H1 (cell line): ENCODE results near the gene TMEM18. TPM values are rescaled to one million over a fixed set of nuclear protein-coding genes. Genes with fewer than 3 reads are reported as not detected.

ENCODE experiments used
- CTCF ChIA-PET: fragments of 300-600 bp; sonication (Branson Sonifier 250); formaldehyde crosslinking; loops from one replicate; lab custom pipeline; 2021; ENCODE audit not compliant: partially characterized antibody; lab: Charles Lee
- POLR2A ChIA-PET: fragments of 300-600 bp; sonication (Branson Sonifier 250); formaldehyde crosslinking; loops from one replicate; lab custom pipeline; 2021; ENCODE audit warnings: inconsistent platforms; ENCODE audit not compliant: partially characterized antibody; lab: Charles Lee
- DNase-seq, 2 experiments: peaks; one replicate each; pipeline versions ENCODE4 v3.0.0 to v3.0.0-alpha.2; 2010 to 2022; ENCODE audit warnings: low spot score in 2 of 2, low read depth in 1 of 2, mixed read lengths in 1 of 2
- FAIRE-seq: peaks from 2 replicates; lab custom pipeline; 2011; peaks lifted over from hg19 to GRCh38; lab: Jason Lieb, UNC
- H2AFZ ChIP-seq: 2 replicates; pipeline ENCODE4 v1.8.1; 2012; ENCODE audit warnings: low read length, inconsistent platforms
- H2AK5ac ChIP-seq: 2 replicates; pipeline ENCODE4 v1.6.1; 2013; ENCODE audit warnings: low read depth, low read length
- H2BK120ac ChIP-seq: replicated peaks from 2 replicates; pipeline ENCODE3; 2013; ENCODE audit warnings: low read depth, low read length, inconsistent platforms
- H2BK12ac ChIP-seq: 2 replicates; pipeline ENCODE4 v1.6.1; 2013; ENCODE audit warnings: low read depth, low read length
- H2BK15ac ChIP-seq: 2 replicates; pipeline ENCODE4 v1.6.1; 2013; ENCODE audit warnings: low read length
- H2BK20ac ChIP-seq: 2 replicates; pipeline ENCODE4 v1.6.1; 2013; ENCODE audit warnings: low read length
- H2BK5ac ChIP-seq: 2 replicates; pipeline ENCODE4 v1.6.1; 2013; ENCODE audit warnings: low read depth, low read length
- H3K14ac ChIP-seq: 2 replicates; pipeline ENCODE4 v1.6.1; 2013; ENCODE audit warnings: inconsistent platforms; ENCODE audit not compliant: insufficient read length
- H3K18ac ChIP-seq: 2 replicates; pipeline ENCODE4 v1.6.1; 2013; ENCODE audit warnings: low read length; ENCODE audit errors: extremely low read depth
- H3K23ac ChIP-seq: 2 replicates; pipeline ENCODE4 v1.6.1; 2013; ENCODE audit warnings: inconsistent platforms; ENCODE audit not compliant: insufficient read length
- H3K23me2 ChIP-seq: 2 replicates; pipeline ENCODE4 v1.6.1; 2013; ENCODE audit warnings: low read depth, low read length
- H3K27ac ChIP-seq: 2 replicates; pipeline ENCODE4 v1.6.1; 2011; ENCODE audit warnings: low read depth, low read length, inconsistent platforms
- H3K27me3 ChIP-seq, 4 experiments: replicated peaks in 1 of 4; 1 replicate in 1 of 4; 2 replicates in 3 of 4; pipeline versions ENCODE4 v1.6.1 to v1.8.1; 2011 to 2013; ENCODE audit warnings: low read length in 3 of 4, mild to moderate bottlenecking in 3 of 4, inconsistent platforms in 2 of 4, mixed read lengths in 2 of 4, moderate library complexity in 1 of 4; ENCODE audit not compliant: control insufficient read depth in 3 of 4, insufficient read depth in 3 of 4; ENCODE audit errors: extremely low read depth in 1 of 4
- H3K36me3 ChIP-seq, 4 experiments: 2 replicates each; pipeline versions ENCODE4 v1.6.1 to v1.8.1; 2011 to 2013; ENCODE audit warnings: mild to moderate bottlenecking in 4 of 4, low read length in 3 of 4, moderate library complexity in 2 of 4, control low read depth in 1 of 4, inconsistent platforms in 1 of 4; ENCODE audit not compliant: insufficient read depth in 4 of 4, control insufficient read depth in 2 of 4
- H3K4ac ChIP-seq: replicated peaks from 2 replicates; pipeline ENCODE3; 2013; ENCODE audit warnings: low read length, low read depth, mixed read lengths, inconsistent platforms; ENCODE audit not compliant: insufficient read length
- H3K4me1 ChIP-seq, 4 experiments: replicated peaks in 1 of 4; 1 replicate in 1 of 4; 2 replicates in 3 of 4; pipeline versions ENCODE4 v1.6.1 to v1.8.1; 2011 to 2013; ENCODE audit warnings: low read length in 3 of 4, inconsistent platforms in 2 of 4, mixed read lengths in 1 of 4; ENCODE audit not compliant: insufficient read depth in 4 of 4, control insufficient read depth in 3 of 4
- H3K4me2 ChIP-seq, 2 experiments: 2 replicates each; pipeline versions ENCODE4 v1.6.1 to v1.8.1; 2011 to 2013; ENCODE audit warnings: low read depth in 2 of 2, low read length in 2 of 2, control low read depth in 1 of 2, inconsistent platforms in 1 of 2, mild to moderate bottlenecking in 1 of 2; ENCODE audit not compliant: insufficient read depth in 1 of 2
- H3K4me3 ChIP-seq, 4 experiments: fragments of 200-600, 300-600 bp in 1 of 4; sonication (generic), shearing (Covaris generic), sonication (Bioruptor Twin) in 1 of 4; 2 replicates each; pipeline versions ENCODE4 v1.5.1 to v1.8.1; 2011 to 2016; ENCODE audit warnings: low read length in 4 of 4, low read depth in 3 of 4, control low read depth in 2 of 4, inconsistent platforms in 2 of 4, mild to moderate bottlenecking in 2 of 4, mixed read lengths in 1 of 4, moderate library complexity in 1 of 4; ENCODE audit not compliant: insufficient read depth in 2 of 4; ENCODE audit errors: extremely low read depth in 1 of 4
- H3K56ac ChIP-seq: replicated peaks from 2 replicates; pipeline ENCODE3; 2013; ENCODE audit warnings: low read depth, mild to moderate bottlenecking, mixed read lengths, low read length, inconsistent platforms; ENCODE audit not compliant: insufficient read length
- H3K79me1 ChIP-seq: 2 replicates; pipeline ENCODE4 v1.6.1; 2013; ENCODE audit warnings: low read depth, low read length, control low read depth
- H3K79me2 ChIP-seq, 2 experiments: 2 replicates each; pipeline versions ENCODE4 v1.6.1 to v1.8.1; 2012 to 2013; ENCODE audit warnings: low read length in 2 of 2, mild to moderate bottlenecking in 2 of 2, inconsistent platforms in 1 of 2; ENCODE audit not compliant: insufficient read depth in 2 of 2, control insufficient read depth in 1 of 2
- H3K9ac ChIP-seq, 4 experiments: replicated peaks in 1 of 4; 1 replicate in 1 of 4; 2 replicates in 3 of 4; pipeline versions ENCODE4 v1.6.1 to v1.8.1; 2011 to 2013; ENCODE audit warnings: low read depth in 3 of 4, low read length in 3 of 4, control low read depth in 2 of 4, mild to moderate bottlenecking in 2 of 4, moderate library complexity in 2 of 4, inconsistent platforms in 1 of 4; ENCODE audit errors: extremely low read depth in 1 of 4
- H3K9me3 ChIP-seq, 2 experiments: 2 replicates each; pipeline versions ENCODE4 v1.6.1 to v1.8.1; 2012 to 2013; ENCODE audit warnings: mild to moderate bottlenecking in 2 of 2, moderate library complexity in 2 of 2, control low read depth in 1 of 2, inconsistent platforms in 1 of 2, low read depth in 1 of 2, low read length in 1 of 2, mixed read lengths in 1 of 2; ENCODE audit not compliant: insufficient read depth in 2 of 2
- H4K20me1 ChIP-seq, 2 experiments: replicated peaks in 1 of 2; 2 replicates each; pipeline versions ENCODE3 to v1.8.1; 2011 to 2013; ENCODE audit warnings: inconsistent platforms in 2 of 2, low read length in 2 of 2, mild to moderate bottlenecking in 1 of 2; ENCODE audit not compliant: insufficient read depth in 2 of 2, control insufficient read depth in 1 of 2
- H4K5ac ChIP-seq: 2 replicates; pipeline ENCODE4 v1.6.1; 2013; ENCODE audit warnings: low read length, low read depth, mixed read lengths, inconsistent platforms; ENCODE audit not compliant: insufficient read length
- H4K8ac ChIP-seq: 2 replicates; pipeline ENCODE4 v1.8.0; 2013; ENCODE audit warnings: mild to moderate bottlenecking, moderate library complexity, low read length, inconsistent platforms; ENCODE audit not compliant: insufficient read depth; ENCODE audit errors: extremely low read depth
- H4K91ac ChIP-seq: replicated peaks from 2 replicates; pipeline ENCODE3; 2013; ENCODE audit warnings: low read length, mixed read lengths, inconsistent platforms; ENCODE audit not compliant: insufficient read length
- ASH2L ChIP-seq: fragments of 200-600, 300-600 bp; sonication (generic); IDR thresholded peaks from one replicate; pipeline ENCODE4 v1.7.1; 2017; ENCODE audit warnings: low read length
- ATF2 ChIP-seq: IDR thresholded peaks from 2 replicates; pipeline ENCODE4 v1.6.1; 2012; ENCODE audit warnings: low read length, inconsistent platforms
- ATF3 ChIP-seq: IDR thresholded peaks from 2 replicates; pipeline ENCODE4 v1.6.1; 2011; ENCODE audit warnings: low read depth, mild to moderate bottlenecking, low read length; ENCODE audit not compliant: insufficient read depth
- BCL11A ChIP-seq, 2 experiments: IDR thresholded peaks; one replicate each; pipeline ENCODE4 v1.6.1; 2011; ENCODE audit warnings: low read depth in 2 of 2, low read length in 2 of 2, mild to moderate bottlenecking in 2 of 2
- CHD2 ChIP-seq: IDR thresholded peaks from 2 replicates; pipeline ENCODE4 v1.6.1; 2012; ENCODE audit warnings: low read length, improper control_type of control experiment
- EP300 ChIP-seq, 2 experiments: IDR thresholded peaks; 1 replicate in 1 of 2; 2 replicates in 1 of 2; pipeline ENCODE4 v1.6.1; 2011 to 2012; ENCODE audit warnings: low read depth in 2 of 2, low read length in 2 of 2, mild to moderate bottlenecking in 2 of 2, borderline replicate concordance in 1 of 2, inconsistent platforms in 1 of 2, moderate library complexity in 1 of 2
- FOSL1 ChIP-seq: IDR thresholded peaks from 2 replicates; pipeline ENCODE4 v1.6.1; 2011; ENCODE audit warnings: mild to moderate bottlenecking, low read depth, low read length, moderate library complexity; ENCODE audit not compliant: insufficient read depth
- NANOG ChIP-seq: IDR thresholded peaks from 2 replicates; pipeline ENCODE4 v1.6.1; 2011; ENCODE audit warnings: low read length, low read depth, mild to moderate bottlenecking, inconsistent platforms; ENCODE audit not compliant: insufficient read depth, poor library complexity, severe bottlenecking
- RXRA ChIP-seq: IDR thresholded peaks from 2 replicates; pipeline ENCODE4 v1.6.1; 2011; ENCODE audit warnings: low read depth, mild to moderate bottlenecking, low read length, moderate library complexity; ENCODE audit not compliant: insufficient read depth
- SIX5 ChIP-seq: IDR thresholded peaks from 2 replicates; pipeline ENCODE4 v1.6.1; 2011; ENCODE audit warnings: mild to moderate bottlenecking, low read depth, low read length
- SUZ12 ChIP-seq: fragments of 200-600 bp; sonication (generic); IDR thresholded peaks from 2 replicates; pipeline ENCODE4 v1.6.1; 2012; ENCODE audit warnings: mild to moderate bottlenecking, inconsistent platforms, low read length, moderate library complexity, mixed read lengths
- TBP ChIP-seq: IDR thresholded peaks from 2 replicates; pipeline ENCODE4 v1.6.1; 2011; ENCODE audit warnings: low read depth, low read length, improper control_type of control experiment
- WGBS, 2 experiments: shearing (Covaris generic) in 1 of 2; methylation state at CpG; one replicate each; pipeline versions ENCODE4 v1.1.6 to v1.1.7; 2013 to 2015; ENCODE audit warnings: low lambda C conversion rate in 2 of 2, mixed read lengths in 2 of 2, inconsistent platforms in 1 of 2, low coverage in 1 of 2, missing lambda C conversion rate in 1 of 2; ENCODE audit not compliant: insufficient replicate concordance in 2 of 2, insufficient coverage in 1 of 2, insufficient read length in 1 of 2; ENCODE audit errors: extremely low coverage in 1 of 2, missing lambda C conversion rate in 1 of 2; 5-methylcytosine and 5-hydroxymethylcytosine counted together
- polyA plus RNA-seq, 7 experiments: library from polyadenylated mRNA; depleted of rRNA in 3 of 7; stranded (reverse) in 5 of 7; unstranded in 2 of 7; fragments of >200 nt in 5 of 7; fragments of 200-250 nt in 2 of 7; gene quantifications; 1 replicate in 5 of 7; 2 replicates in 1 of 7; 4 replicates in 1 of 7; pipeline versions ENCODE4 v1.2.1 to v1.2.3, GENCODE V29; 2011 to 2013; ENCODE audit warnings: missing spikeins in 2 of 7, mixed read lengths in 2 of 7
- total RNA-seq: library from RNA; stranded (reverse); fragmentation: NEBNext Ultra II Directional; extraction: Animal tissue kit (Norgen Biotek cat#: 25700); gene quantifications from 2 replicates; pipeline ENCODE4 v1.2.1, GENCODE V29; 2021

The TMEM18 gene
- total and polyA plus RNA-seq, 2 of the 8 experiments (the other 6 are each of a cell fraction or from before 2014, with no cell fraction given) = 22.4 to 27.1 TPM

- H4K91ac ChIP-seq = no peak overlapping the region
- no peak overlapping the region for H2BK20ac ChIP-seq
- H3K23me2 ChIP-seq = no peaks in the 10 kb centered on the region
- no peak overlapping the region for H3K14ac ChIP-seq
- WGBS, 2 experiments = 88% methylated on average over 17 of the region's 17 CpGs; no CpG with 5 or more reads in 1 of the 2 experiments
- H4K20me1 ChIP-seq = no peaks in the 10 kb centered on the region
- no peak overlapping the region for H2BK15ac ChIP-seq
- no peak overlapping the region; the same call in 1 of the 2 replicates for H4K8ac ChIP-seq
- no peak overlapping the region for H3K27ac ChIP-seq
- no peak overlapping the region for H3K18ac ChIP-seq
- no peaks in the 10 kb centered on the region for H3K36me3 ChIP-seq
- no peak overlapping the region for H3K23ac ChIP-seq
- no peaks in the 10 kb centered on the region for H3K79me2 ChIP-seq
- no peak overlapping the region for H2BK12ac ChIP-seq
- H2BK120ac ChIP-seq = no peak overlapping the region
- no peak overlapping the region for H4K5ac ChIP-seq
- H3K9me3 ChIP-seq = no peaks in the 10 kb centered on the region
- no peak overlapping the region for H2BK5ac ChIP-seq
- H3K9ac ChIP-seq = no peak overlapping the region
- DNase-seq (peak in 1 of 2 experiments; percentile 38), FAIRE-seq (no peak)
- peak overlapping the region; percentile 7; the same call in 1 of the 2 replicates for H2AFZ ChIP-seq
- ChIA-PET CTCF (interaction anchor here (0.6 to 1.0 kb wide), 3 partner anchors 9 to 435 kb away, joined by 3 read pairs; no protein-coding TSS in a partner anchor), POLR2A (no interaction called here)
- H3K4me1 ChIP-seq = peaks cover 0 to 3% (median 0%) of the 10 kb centered on the region in 4 experiments; a peak in 1 of 7 replicates
- no peaks in the 10 kb centered on the region for H3K27me3 ChIP-seq
- no peak overlapping the region for H3K4me3 ChIP-seq
- no peak overlapping the region for H3K4ac ChIP-seq
- no peak overlapping the region for H3K4me2 ChIP-seq
- H3K79me1 ChIP-seq = no peaks in the 10 kb centered on the region
- H2AK5ac ChIP-seq = no peak overlapping the region
- H3K56ac ChIP-seq = no peak overlapping the region
- TF ChIP-seq CHD2 = no peak
- TF ChIP-seq SIX5 = no peak
- no peak for TF ChIP-seq SUZ12
- no peak for TF ChIP-seq TBP
- TF ChIP-seq FOSL1 = no peak
- no peak for TF ChIP-seq BCL11A (IDR thresholded peaks at IDR 0.05; ENCODE audit: low read depth in 2 of 2, low read length in 2 of 2)
- no peak for TF ChIP-seq ATF2
- no peak for TF ChIP-seq NANOG
- no peak for TF ChIP-seq ASH2L
- TF ChIP-seq ATF3 = no peak
- TF ChIP-seq RXRA = no peak
- TF ChIP-seq EP300 (IDR thresholded peaks at IDR 0.05; ENCODE audit: borderline replicate concordance in 1 of 2, low read depth in 2 of 2, low read length in 2 of 2) = no peak
Observed at GRCh38 chr2:628651-629050, 48.6 kb downstream of the TMEM18 start.
